ENCODE results near the gene SLC39A5.
"Not testable (repeated sequence)": the region's sequence is repeated elsewhere in the genome, so short reads cannot be mapped to it uniquely, and the experiment has no call there.

SLC39A5 gene

DNA sequence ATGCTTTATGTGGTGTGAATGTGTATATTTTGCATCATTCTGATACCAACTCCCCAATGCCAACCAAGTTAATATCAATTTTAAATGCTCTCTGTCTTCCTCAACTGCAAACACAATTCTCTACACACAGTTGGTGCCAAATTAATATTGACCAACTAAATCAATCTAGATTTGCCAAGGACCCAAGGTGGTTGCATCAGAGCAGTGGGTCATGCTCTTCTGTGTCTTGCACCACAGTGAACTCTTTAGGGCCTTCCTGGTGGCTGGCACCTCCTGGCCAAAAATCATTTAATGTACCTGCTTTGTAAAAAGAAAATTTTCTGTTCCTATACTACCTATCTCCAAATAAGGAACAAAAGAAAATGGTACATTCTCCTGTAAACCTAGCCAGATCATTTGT, 51.0 kb downstream of the SLC39A5 start:
- no peak for DNase-seq (ENCODE audit: low spot score)

DNA sequence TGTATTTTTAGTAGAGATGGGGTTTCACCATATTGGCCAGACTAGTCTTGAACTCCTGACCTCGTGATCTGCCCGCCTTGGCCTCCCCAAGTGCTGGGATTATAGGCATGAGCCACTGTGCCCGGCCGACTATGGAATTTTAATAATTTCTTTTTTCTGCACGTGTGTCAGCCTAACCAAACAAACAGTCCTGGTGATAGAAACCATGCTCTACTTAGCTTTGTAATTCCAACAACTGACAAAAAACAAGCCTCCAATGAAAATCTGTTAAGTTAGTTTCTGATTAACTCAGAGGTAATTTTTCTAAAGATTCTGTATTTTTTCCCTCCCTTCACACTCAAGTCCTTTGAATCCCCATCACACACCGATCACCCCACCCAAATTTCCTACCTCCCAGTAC, 52.2 kb downstream of the SLC39A5 start:
- no peak for DNase-seq (ENCODE audit: low spot score)

DNA sequence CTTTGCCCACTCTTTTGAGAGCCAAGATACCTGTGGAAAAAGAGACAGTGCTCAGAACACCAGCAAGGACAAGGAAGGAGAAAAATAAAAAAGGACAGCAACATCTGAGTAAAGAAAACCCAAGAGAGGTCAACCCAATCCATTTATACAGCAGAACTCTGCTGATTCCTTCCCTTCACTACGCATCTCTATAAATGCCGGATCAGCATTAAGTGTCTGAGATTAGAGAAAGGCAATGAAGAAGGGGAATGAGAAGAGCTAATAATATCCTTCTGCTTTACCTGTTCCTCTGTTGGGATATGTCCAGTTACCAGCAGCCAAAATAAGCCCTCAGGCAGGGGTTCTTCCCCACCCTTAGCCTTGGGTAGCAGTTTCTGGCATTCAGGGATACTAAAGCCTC, 52.7 kb downstream of the SLC39A5 start:
- DNase-seq (ENCODE audit: low spot score), result no peak

DNA sequence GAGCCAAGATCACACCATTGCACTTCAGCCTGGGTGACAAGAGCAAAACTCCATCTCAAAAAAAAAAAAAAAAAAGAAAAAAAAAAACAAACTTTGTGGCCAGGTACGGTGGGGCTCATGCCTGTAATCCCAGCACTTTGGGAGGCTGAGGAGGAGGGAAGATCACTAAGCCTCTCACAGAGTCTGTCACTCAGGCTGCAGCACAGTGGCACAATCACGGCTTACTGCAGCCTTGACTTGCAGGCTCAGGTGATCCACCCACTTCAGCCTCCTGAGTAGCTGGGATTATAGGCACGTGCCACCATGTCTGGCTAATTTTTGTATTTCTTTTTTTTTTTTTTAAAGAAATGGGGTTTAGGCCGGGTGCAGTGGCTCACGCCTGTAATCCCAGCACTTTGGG, 54.4 kb downstream of the SLC39A5 start:
- DNase-seq (ENCODE audit: low spot score), result not testable (repeated sequence)

DNA sequence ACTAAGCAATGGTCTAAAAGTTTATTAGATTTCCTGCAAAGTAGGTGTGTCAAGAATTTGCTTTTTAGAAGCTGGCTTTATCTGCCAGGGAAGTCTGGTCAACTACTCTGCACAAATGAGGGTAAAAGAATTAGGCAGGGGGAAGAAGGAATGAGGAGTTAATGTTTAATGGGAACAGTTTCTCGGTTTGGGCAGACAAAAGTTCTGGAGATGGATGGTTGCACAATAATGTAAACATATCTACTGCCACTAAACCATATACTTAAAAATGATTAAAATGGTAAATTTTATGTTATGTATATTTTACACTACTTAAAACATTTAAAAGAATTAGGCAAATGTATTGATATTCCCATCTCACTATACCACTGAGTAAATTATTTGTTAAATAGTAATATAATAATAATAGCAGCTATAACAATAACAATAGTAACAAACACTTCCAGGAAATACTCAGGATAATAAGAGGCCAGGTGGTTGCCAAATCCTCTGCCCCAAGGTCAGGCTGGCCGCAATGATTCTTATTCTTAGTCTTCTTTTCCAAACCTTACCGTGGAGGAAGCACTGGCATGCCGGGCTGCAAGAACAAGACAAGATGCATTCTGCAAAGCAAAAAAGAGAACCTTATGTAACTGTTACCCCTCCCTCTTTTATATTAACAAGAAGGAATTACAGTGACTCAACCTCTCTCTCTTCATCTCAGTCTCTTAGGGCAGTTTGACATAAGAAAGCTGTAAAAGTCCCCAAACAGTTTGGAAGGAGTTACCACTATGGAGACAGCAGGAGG, 56.4 kb downstream of the SLC39A5 start:
- no peak for DNase-seq (ENCODE audit: low spot score)

Measured in SW480 (cell line).